ENCODE data around the gene LRRN4CL.
A peak's percentile ranks its signal among the peaks of the same experiment; 100 is the strongest.
"Not testable (repeated sequence)": the region's sequence is repeated elsewhere in the genome, so short reads cannot be mapped to it uniquely, and the experiment has no call there.

LRRN4CL gene

DNA sequence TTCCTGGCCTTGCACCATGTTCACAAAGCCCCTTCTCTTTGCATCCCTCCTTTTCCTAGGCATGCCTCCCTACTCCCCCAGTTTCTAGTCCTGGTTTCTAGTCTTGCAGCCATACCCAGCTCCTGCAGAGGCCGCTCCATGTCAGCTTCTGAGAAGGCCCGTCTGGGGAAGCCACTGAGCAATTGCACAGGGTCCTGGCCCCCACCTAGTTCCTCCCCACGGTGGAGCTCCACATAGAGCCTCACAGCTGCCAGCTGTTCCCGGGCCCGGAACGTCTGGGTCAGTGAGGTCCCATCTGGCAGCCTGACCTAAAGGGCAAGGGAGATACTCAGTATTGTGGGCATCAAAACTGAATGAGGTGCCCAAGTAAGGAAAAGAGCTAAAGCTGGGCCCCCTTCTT is 12.6 kb downstream of the LRRN4CL start:
- TF ChIP-seq, protein P1, sequence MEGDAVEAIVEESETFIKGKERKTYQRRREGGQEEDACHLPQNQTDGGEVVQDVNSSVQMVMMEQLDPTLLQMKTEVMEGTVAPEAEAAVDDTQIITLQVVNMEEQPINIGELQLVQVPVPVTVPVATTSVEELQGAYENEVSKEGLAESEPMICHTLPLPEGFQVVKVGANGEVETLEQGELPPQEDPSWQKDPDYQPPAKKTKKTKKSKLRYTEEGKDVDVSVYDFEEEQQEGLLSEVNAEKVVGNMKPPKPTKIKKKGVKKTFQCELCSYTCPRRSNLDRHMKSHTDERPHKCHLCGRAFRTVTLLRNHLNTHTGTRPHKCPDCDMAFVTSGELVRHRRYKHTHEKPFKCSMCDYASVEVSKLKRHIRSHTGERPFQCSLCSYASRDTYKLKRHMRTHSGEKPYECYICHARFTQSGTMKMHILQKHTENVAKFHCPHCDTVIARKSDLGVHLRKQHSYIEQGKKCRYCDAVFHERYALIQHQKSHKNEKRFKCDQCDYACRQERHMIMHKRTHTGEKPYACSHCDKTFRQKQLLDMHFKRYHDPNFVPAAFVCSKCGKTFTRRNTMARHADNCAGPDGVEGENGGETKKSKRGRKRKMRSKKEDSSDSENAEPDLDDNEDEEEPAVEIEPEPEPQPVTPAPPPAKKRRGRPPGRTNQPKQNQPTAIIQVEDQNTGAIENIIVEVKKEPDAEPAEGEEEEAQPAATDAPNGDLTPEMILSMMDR (IDR thresholded peaks at IDR 0.05), result no peak

DNA sequence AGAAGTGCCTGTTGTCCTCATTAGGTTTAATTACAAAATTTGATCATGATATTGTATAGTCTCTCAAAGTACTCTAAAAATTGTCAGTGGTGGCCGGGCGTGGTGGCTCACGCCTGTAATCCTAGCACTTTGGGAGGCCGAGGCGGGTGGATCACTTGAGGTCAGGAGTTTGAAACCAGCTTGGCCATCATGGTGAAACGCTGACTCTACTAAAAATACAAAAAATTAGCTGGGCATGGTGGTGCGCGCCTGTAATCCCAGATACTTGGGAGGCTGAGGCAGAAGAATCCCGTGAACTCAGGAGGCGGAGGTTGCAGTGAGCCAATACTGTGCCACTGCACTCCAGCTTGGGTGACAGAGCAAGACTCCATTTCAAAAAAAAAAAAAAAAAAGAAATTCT is 13.9 kb downstream of the LRRN4CL start:
- not testable (repeated sequence) for H3K27ac Mint-ChIP-seq; DNase-seq; H3K27me3 Mint-ChIP-seq (ENCODE audit: low read depth, poor library complexity); H3K9me3 Mint-ChIP-seq; H3K4me3 Mint-ChIP-seq
- Mint-ChIP-seq H3K36me3 (ENCODE audit: low read depth) (peaks cover 26% of the 10 kb centered on the region), H3K4me1 (peaks cover 55% of the 10 kb centered on the region)

More for the DNA sequence above, 12.6 kb downstream of the LRRN4CL start:
- no peak for DNase-seq
- H3K36me3 Mint-ChIP-seq (ENCODE audit: low read depth), result peaks cover 26% of the 10 kb centered on the region
- H3K4me3 Mint-ChIP-seq, result peak overlapping the region; percentile 88
- H3K27ac Mint-ChIP-seq, result peak overlapping the region; percentile 53
- H3K27me3 Mint-ChIP-seq (ENCODE audit: low read depth, poor library complexity), result no peaks in the 10 kb centered on the region
- H3K9me3 Mint-ChIP-seq, result no peaks in the 10 kb centered on the region
- peaks cover 53% of the 10 kb centered on the region for H3K4me1 Mint-ChIP-seq

DNA sequence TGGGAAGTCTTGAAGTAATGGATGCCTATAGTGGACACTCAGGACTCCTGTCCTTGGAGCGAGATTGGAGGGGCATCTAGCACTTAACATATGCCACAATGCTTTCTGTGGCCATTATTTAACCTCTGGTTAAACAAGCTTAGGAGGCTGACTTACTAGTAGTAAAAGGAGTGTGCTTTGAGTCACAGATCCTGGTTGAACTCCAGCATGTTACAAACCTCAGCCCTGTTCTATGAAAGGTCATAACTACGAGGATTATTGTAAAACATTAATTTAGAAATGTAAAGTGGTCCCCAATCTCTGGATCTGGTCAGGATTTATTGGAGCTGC is 16.2 kb downstream of the LRRN4CL start:
- peaks cover 30% of the 10 kb centered on the region for H3K36me3 Mint-ChIP-seq (ENCODE audit: low read depth)
- TF ChIP-seq, protein P1 (IDR thresholded peaks at IDR 0.05), result no peak
- peak overlapping the region; percentile 66 for H3K27ac Mint-ChIP-seq
- H3K27me3 Mint-ChIP-seq (ENCODE audit: low read depth, poor library complexity), result no peaks in the 10 kb centered on the region
- H3K4me3 Mint-ChIP-seq, result peak overlapping the region; percentile 99
- peaks cover 51% of the 10 kb centered on the region for H3K4me1 Mint-ChIP-seq
- no peak for DNase-seq
- no peaks in the 10 kb centered on the region for H3K9me3 Mint-ChIP-seq

DNA sequence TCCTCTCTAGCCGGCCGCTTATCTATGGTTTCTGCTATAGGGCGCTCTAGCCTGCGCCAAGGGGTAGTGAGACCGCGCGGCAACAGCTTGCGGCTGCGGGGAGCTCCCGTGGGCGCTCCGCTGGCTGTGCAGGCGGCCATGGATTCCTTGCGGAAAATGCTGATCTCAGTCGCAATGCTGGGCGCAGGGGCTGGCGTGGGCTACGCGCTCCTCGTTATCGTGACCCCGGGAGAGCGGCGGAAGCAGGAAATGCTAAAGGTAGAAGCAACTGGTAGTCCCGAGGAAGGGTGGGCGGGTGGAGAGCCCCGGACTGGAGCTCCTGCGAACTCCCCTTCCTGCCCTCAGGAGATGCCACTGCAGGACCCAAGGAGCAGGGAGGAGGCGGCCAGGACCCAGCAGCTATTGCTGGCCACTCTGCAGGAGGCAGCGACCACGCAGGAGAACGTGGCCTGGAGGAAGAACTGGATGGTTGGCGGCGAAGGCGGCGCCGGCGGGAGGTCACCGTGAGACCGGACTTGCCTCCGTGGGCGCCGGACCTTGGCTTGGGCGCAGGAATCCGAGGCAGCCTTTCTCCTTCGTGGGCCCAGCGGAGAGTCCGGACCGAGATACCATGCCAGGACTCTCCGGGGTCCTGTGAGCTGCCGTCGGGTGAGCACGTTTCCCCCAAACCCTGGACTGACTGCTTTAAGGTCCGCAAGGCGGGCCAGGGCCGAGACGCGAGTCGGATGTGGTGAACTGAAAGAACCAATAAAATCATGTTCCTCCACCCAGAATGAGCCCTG is 17.5 kb downstream of the LRRN4CL start, which contains the start of the genes LBHD1 and UQCC3:
Gene LBHD1 (minus strand): TSS at position 660 of the 782 bp plus-strand sequence. CDS start 2,236 bp downstream, outside the sequence.
Gene UQCC3 (plus strand): TSS at position 66 of the 782 bp plus-strand sequence. CDS start 73 bp downstream, at position 139.
- Mint-ChIP-seq H3K27me3 (ENCODE audit: low read depth, poor library complexity) (no peaks in the 10 kb centered on the region), H3K36me3 (ENCODE audit: low read depth) (peaks cover 29% of the 10 kb centered on the region), H3K4me3 (peak within 1 kb of the TSS; percentile 99), H3K4me1 (peaks cover 46% of the 10 kb centered on the region), H3K27ac (peak within 1 kb of the TSS; percentile 98), H3K9me3 (no peaks in the 10 kb centered on the region)
- DNase-seq, result peak; percentile 81
- TF ChIP-seq, protein P1 (IDR thresholded peaks at IDR 0.05), result no peak

DNA sequence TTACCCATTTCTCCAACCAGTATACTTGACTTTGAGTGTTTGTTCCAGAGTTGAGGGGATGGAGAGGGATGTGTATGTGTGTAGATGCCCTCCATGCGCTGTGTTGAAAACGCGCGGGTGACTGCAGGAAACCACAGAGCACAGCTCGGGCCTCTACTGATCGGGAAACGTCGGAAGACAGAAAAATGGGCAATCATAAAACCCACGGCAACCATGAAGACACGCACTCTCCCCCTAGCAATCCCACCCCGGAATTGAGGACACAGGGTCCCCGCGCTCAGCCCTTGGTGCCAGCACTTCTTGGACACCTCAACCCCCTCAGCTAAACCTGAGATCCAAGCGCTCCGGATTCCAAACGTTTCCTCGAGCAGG is 18.1 kb downstream of the LRRN4CL start:
- Mint-ChIP-seq H3K27ac (peak overlapping the region; percentile 98), H3K27me3 (ENCODE audit: low read depth, poor library complexity) (no peaks in the 10 kb centered on the region), H3K4me1 (peaks cover 49% of the 10 kb centered on the region), H3K4me3 (peak overlapping the region; percentile 99), H3K36me3 (ENCODE audit: low read depth) (peaks cover 23% of the 10 kb centered on the region), H3K9me3 (no peaks in the 10 kb centered on the region)
- TF ChIP-seq, protein P1 (IDR thresholded peaks at IDR 0.05), result no peak
- DNase-seq, result no peak

DNA sequence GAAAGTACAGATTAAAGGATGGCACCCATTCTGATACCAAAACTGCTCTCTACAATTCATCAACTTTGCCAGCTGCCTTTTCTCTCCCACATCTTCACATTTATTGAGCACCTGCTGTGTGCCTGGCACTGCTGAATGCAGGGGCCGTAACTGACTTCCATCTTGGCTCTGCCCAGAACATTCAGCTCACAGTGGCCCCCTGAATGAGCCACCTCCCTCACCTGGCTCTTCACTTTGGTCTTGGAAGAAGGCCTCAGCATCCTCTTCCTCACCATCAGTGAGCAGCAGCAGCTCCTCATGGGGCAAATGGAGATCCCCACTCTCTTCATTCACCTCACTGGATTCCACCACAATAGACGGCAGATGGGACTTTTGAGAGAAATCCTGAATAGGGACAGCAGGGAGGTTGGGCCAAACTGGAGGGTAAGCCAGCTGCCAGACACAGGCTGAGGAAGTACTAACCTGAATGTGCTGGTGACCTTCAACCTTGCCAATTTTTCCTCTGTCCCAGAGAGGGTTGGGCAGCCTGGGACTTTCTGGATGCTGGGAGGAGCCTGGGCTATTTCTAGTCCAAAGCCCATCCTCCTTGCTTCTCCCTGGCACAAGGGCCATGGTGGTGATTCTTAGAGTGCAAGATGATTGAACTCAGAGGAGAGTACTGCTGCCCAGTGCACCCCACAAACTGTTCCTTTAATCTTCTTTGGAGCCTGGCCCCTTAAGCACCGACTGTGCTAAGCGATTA is 19.7 kb downstream of the LRRN4CL start:
- Mint-ChIP-seq H3K4me1 (peaks cover 55% of the 10 kb centered on the region), H3K27me3 (ENCODE audit: low read depth, poor library complexity) (no peaks in the 10 kb centered on the region), H3K36me3 (ENCODE audit: low read depth) (peaks cover 16% of the 10 kb centered on the region), H3K9me3 (no peaks in the 10 kb centered on the region), H3K4me3 (peak overlapping the region; percentile 99), H3K27ac (peak overlapping the region; percentile 50)
- TF ChIP-seq, protein P1 (IDR thresholded peaks at IDR 0.05), result no peak
- no peak for DNase-seq
